ENCODE measurements around the gene BAIAP2. TPM values are rescaled to one million over a fixed set of nuclear protein-coding genes. Genes with fewer than 3 reads are reported as not detected.

Gene BAIAP2
- total and polyA plus RNA-seq, 2 of the 13 experiments (the other 11 are each of a cell fraction or from before 2014, with no cell fraction given) = 22.5 to 24.0 TPM

DNA sequence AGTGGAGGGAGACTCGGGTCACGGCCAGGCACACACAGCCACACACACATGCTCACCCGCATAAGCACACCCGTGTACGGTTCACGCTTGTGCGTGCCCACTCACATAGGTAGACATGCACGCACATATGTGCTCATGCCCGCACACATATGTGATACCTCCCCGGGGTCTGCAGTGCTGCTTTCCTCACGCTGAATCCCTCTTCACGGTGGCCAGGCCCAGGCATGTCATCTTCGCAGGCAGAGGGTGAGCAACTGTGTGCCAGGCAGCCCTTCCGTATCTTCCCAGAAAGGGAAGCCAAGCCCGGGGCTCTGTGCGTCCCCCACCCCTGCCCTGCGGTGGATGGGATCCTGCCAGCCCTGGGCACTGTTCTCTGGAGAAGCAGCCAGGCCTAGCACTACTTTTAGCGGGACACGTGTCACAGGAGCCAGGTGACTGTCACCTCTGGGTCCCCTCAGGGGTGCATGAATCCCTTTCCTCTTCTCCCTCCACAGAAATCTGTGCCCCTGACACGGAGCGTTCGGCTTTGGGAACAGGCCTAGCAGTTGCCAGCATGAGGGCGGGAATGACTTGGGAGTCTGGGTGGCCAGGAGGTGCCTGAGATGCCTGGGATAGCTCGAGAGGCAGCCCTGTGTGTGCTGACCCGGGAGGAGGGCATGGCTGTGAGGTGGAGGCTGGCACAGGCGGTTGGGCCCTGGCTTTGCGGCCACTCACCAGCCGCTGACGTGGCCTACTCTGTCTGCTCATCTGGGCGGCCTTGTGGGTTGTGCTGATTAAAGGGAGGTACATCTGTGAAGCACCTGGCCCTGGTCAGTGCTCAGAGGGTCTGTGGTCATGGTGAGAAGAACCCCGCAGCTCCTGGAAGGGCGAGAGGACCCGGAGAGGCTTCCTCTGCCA is 47.5 kb downstream of the BAIAP2 start:
- no peak for FAIRE-seq
- TF ChIP-seq, protein P1, sequence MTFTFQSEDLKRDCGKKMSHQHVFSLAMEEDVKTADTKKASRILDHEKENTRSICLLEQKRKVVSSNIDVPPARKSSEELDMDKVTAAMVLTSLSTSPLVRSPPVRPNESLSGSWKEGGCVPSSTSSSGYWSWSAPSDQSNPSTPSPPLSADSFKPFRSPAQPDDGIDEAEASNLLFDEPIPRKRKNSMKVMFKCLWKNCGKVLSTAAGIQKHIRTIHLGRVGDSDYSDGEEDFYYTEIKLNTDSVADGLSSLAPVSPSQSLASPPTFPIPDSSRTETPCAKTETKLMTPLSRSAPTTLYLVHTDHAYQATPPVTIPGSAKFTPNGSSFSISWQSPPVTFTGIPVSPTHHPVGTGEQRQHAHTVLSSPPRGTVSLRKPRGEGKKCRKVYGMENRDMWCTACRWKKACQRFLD (CRISPR knock-in tag; IDR thresholded peaks at IDR 0.05; ENCODE audit: borderline replicate concordance) = no peak
- TF ChIP-seq ZNF430 (CRISPR knock-in tag; IDR thresholded peaks at IDR 0.05) (0 out of 2 replicates have a peak, but pooled peaks have one; percentile 50), ZNF703 (CRISPR knock-in tag; IDR thresholded peaks at IDR 0.05; ENCODE audit: borderline replicate concordance) (no peak), ZBTB33 (CRISPR knock-in tag; IDR thresholded peaks at IDR 0.05) (peak; percentile 43; the same call in 1 of the 2 replicates), SKI (IDR thresholded peaks at IDR 0.05; ENCODE audit: partially characterized antibody) (no peak), ZNF770 (CRISPR knock-in tag; IDR thresholded peaks at IDR 0.05) (no peak), NFAT5 (CRISPR knock-in tag; IDR thresholded peaks at IDR 0.05) (no peak)

More for the DNA sequence above, 47.5 kb downstream of the BAIAP2 start:
- peak overlapping the region; percentile 86 for H3K27ac ChIP-seq (ENCODE audit: extremely low read length, insufficient read depth, low read length)
- DNase-seq (ENCODE audit: low spot score) = no peak
- peak overlapping the region; percentile 75 for H3K9ac ChIP-seq (ENCODE audit: insufficient read depth, low read depth, low read length)
- ChIA-PET POLR2A (interaction anchor here (1.0 to 1.7 kb wide), 14 partner anchors 10 to 91 kb away, joined by 3 to 20 read pairs (median 6); partner anchors contain the start of gene BAIAP2), CTCF (ENCODE audit: low intra/inter-chr PET ratio, low total read pairs) (interaction anchor here (0.9 kb wide), 1 partner anchor 19 kb away, joined by 3 read pairs; no protein-coding TSS in a partner anchor)
- no peak overlapping the region for H2AFZ ChIP-seq (ENCODE audit: low read length)
- H3K36me3 ChIP-seq (replicated peaks in 1 of 2; ENCODE audit: control insufficient read depth in 1 of 2, insufficient read depth in 2 of 2, low read length in 2 of 2) = peaks cover 25 to 32% of the 10 kb centered on the region in 2 experiments
- peaks cover 4% of the 10 kb centered on the region for H3K79me2 ChIP-seq (ENCODE audit: insufficient read depth, low read length)
- H3K4me2 ChIP-seq (ENCODE audit: low read depth, low read length) = peak overlapping the region; percentile 54
- no peaks in the 10 kb centered on the region for H4K20me1 ChIP-seq (ENCODE audit: insufficient read depth, low read length)
- H3K9me3 ChIP-seq (ENCODE audit: low read length) = no peaks in the 10 kb centered on the region
- H3K27me3 ChIP-seq (ENCODE audit: control insufficient read depth in 1 of 2, insufficient read depth in 2 of 2, low read length in 2 of 2) = no peaks in the 10 kb centered on the region
- no TSS peak for BruUV-seq (replicated peaks)
- intact Hi-C loops (cut with micrococcal nuclease; ENCODE audit: unreplicated experiment) (loop anchor here (5.0 kb wide), 1 partner anchor 35 kb away; no protein-coding TSS in a partner anchor), in situ Hi-C loops (cut with HindIII; ENCODE audit: extremely low pct_ligation_motif_present, low pct_unique_long_range_greater_than_20kb) (loop anchor here (5.0 kb wide), 1 partner anchor 40 kb away; no protein-coding TSS in a partner anchor)
- H3K4me3 ChIP-seq (replicated peaks in 1 of 3; ENCODE audit: insufficient read depth in 1 of 3, low read depth in 2 of 3, low read length in 3 of 3) = peak overlapping the region in 1 of 3 experiments; percentile 36; a peak in 1 of 6 replicates
- WGBS (ENCODE audit: low lambda C conversion rate) = 91% methylated on average over 25 of the region's 33 CpGs
- H3K4me1 ChIP-seq (ENCODE audit: insufficient read depth, low read length) = peaks cover 34% of the 10 kb centered on the region
- peak; percentile 15; the same call in 1 of the 3 replicates for ATAC-seq
